ENCODE measurements around the gene FUT3.

FUT3 gene

DNA sequence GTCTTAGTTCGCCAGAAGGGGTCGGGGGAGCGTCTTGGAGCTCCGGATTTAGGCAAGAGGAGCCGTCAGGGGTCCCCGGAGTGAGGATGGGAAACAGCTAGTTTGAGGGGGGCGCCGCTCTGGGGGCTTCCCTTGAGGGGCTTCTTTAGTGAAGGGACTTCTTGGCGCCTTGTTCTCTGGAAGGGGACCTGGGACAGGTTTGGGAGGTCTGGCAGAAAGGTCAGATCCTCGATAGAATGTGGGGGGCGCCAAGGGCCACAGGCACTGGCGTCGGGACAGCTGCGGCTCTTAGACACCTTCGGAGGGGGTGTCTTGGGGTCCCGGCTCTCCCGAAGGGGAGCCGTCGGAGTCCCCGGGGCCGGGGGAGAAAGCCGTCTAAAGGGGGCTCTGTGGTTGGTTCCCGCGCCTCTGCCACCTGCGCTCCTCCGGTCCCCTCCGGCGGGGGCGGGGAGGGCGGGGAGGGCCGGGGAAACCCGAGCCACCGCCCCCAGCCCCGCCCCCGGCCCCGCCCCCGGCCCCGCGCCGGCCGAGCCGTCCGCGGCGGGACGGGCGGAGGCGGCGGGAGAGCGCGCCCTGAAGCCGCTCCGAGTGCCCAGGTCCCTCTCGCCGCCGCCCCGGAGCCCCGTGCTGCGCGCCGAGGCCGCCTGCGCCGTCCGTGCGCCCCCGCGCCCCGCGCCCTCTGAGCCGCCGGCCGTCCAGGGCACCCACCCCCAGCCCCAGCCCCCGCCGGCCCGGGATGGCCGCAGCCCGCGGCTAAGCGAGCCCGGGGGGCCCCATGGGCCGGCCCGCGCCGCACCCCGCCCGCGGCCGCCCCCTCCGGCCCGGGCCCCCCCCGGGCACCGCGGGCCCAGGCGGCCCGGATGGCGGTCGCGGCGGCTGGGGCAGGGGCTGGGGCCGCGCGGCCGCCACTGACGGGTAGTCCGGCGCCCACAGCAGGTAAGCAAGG, 46.5 kb downstream of the FUT3 start, which contains the start of gene NRTN:
Gene NRTN (plus strand): TSS at position 552 of the 946 bp plus-strand sequence. CDS start 19,099 bp downstream, outside the sequence.
- no peaks in the 10 kb centered on the region for H4K20me1 ChIP-seq (ENCODE audit: insufficient read depth)
- TF ChIP-seq, protein P1, sequence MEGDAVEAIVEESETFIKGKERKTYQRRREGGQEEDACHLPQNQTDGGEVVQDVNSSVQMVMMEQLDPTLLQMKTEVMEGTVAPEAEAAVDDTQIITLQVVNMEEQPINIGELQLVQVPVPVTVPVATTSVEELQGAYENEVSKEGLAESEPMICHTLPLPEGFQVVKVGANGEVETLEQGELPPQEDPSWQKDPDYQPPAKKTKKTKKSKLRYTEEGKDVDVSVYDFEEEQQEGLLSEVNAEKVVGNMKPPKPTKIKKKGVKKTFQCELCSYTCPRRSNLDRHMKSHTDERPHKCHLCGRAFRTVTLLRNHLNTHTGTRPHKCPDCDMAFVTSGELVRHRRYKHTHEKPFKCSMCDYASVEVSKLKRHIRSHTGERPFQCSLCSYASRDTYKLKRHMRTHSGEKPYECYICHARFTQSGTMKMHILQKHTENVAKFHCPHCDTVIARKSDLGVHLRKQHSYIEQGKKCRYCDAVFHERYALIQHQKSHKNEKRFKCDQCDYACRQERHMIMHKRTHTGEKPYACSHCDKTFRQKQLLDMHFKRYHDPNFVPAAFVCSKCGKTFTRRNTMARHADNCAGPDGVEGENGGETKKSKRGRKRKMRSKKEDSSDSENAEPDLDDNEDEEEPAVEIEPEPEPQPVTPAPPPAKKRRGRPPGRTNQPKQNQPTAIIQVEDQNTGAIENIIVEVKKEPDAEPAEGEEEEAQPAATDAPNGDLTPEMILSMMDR (conservative IDR thresholded peaks at IDR 0.05; ENCODE audit: low read depth, low read length), result no peak
- peaks cover 9% of the 10 kb centered on the region for H3K4me1 ChIP-seq (ENCODE audit: low read depth, poor library complexity, severe bottlenecking)
- H3K27me3 ChIP-seq (ENCODE audit: insufficient read depth, low read depth), result peaks cover 3% of the 10 kb centered on the region; the same call in 1 of the 2 replicates
- no peaks in the 10 kb centered on the region for H3K36me3 ChIP-seq (ENCODE audit: insufficient read depth)
- H3K4me2 ChIP-seq, result peak within 1 kb of the TSS; percentile 89
- peak within 1 kb of the TSS; percentile 27; the same call in 1 of the 2 replicates for H3K9ac ChIP-seq
- H3K79me2 ChIP-seq (ENCODE audit: insufficient read depth, low read depth), result no peaks in the 10 kb centered on the region
- no peak within 1 kb of the TSS for H3K4me3 ChIP-seq (IDR thresholded peaks at IDR 0.05; ENCODE audit: insufficient read depth, low read depth, low read length)
- H2AFZ ChIP-seq (ENCODE audit: low read depth), result peak within 1 kb of the TSS; percentile 98
- no peak within 1 kb of the TSS for H3K27ac ChIP-seq

DNA sequence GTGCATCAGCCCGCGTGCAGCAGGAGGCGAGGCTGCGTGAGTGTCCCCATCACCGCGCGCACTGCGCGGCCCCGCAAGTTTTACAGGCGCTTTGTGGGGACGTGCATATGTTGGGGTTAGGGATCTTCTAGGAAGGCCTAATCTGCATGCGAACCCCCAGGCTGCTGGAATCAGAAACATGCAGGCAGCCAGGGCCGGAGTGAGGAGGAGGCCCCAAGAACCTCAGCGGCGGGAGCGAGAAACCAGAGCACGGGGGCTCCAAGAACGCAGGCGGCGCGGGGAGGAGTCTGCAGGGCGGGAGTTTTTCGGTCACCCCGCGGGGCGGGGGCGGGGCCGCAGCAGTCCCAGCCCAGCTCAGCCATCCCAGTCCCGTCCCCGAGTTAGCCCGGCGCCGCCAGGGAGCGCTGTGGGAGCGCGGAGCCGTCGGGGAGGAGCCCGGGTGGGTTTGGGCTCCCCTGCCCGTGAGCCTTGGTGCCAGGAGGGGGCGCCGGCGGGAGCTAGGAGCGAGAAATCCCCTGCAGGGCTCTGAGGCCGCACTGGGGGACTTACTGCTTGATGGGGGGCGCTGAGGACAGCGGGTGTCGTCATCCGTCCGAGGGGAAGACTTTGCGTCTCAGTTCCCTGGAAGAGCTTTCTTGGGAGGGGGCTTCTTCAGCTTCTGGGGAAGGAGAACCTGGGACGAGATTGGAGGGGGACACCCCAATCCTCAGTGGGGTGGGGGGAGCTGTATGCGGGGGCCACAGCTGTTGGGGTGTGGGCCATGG, 47.3 kb downstream of the FUT3 start:
- peak overlapping the region; percentile 98 for H2AFZ ChIP-seq (ENCODE audit: low read depth)
- no peak overlapping the region for H3K27ac ChIP-seq
- H3K9ac ChIP-seq, result peak overlapping the region; percentile 27; the same call in 1 of the 2 replicates
- peaks cover 3% of the 10 kb centered on the region; the same call in 1 of the 2 replicates for H3K27me3 ChIP-seq (ENCODE audit: insufficient read depth, low read depth)
- no peaks in the 10 kb centered on the region for H4K20me1 ChIP-seq (ENCODE audit: insufficient read depth)
- H3K79me2 ChIP-seq (ENCODE audit: insufficient read depth, low read depth), result no peaks in the 10 kb centered on the region
- H3K36me3 ChIP-seq (ENCODE audit: insufficient read depth), result no peaks in the 10 kb centered on the region
- no peak overlapping the region for H3K4me3 ChIP-seq (IDR thresholded peaks at IDR 0.05; ENCODE audit: insufficient read depth, low read depth, low read length)
- TF ChIP-seq, protein P1 (conservative IDR thresholded peaks at IDR 0.05; ENCODE audit: low read depth, low read length), result peak; percentile 81
- H3K4me1 ChIP-seq (ENCODE audit: low read depth, poor library complexity, severe bottlenecking), result peaks cover 9% of the 10 kb centered on the region
- H3K4me2 ChIP-seq, result peak overlapping the region; percentile 89

DNA sequence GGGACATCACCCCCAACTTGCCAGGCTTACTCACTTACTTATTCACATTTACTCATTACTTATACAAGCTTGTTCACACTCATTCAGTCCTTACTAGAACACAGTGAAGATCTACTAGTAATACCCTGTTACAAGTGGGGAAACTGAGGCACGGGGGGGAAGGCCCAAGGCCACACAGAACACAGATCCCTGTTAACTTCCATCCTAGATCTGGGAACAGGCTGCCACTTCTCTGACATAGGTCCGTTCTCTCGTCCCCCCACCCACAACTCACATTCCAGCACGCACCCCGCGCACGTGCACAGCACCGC, 47.9 kb downstream of the FUT3 start:
- Histone ChIP-seq H3K4me3 (IDR thresholded peaks at IDR 0.05; ENCODE audit: insufficient read depth, low read depth, low read length) (no peak overlapping the region), H4K20me1 (ENCODE audit: insufficient read depth) (no peaks in the 10 kb centered on the region), H3K4me1 (ENCODE audit: low read depth, poor library complexity, severe bottlenecking) (peaks cover 9% of the 10 kb centered on the region), H3K4me2 (peak overlapping the region; percentile 89), H2AFZ (ENCODE audit: low read depth) (peak overlapping the region; percentile 98), H3K9ac (peak overlapping the region; percentile 27; the same call in 1 of the 2 replicates), H3K36me3 (ENCODE audit: insufficient read depth) (no peaks in the 10 kb centered on the region), H3K79me2 (ENCODE audit: insufficient read depth, low read depth) (no peaks in the 10 kb centered on the region), H3K27me3 (ENCODE audit: insufficient read depth, low read depth) (peaks cover 3% of the 10 kb centered on the region; the same call in 1 of the 2 replicates), H3K27ac (no peak overlapping the region)
- TF ChIP-seq, protein P1 (conservative IDR thresholded peaks at IDR 0.05; ENCODE audit: low read depth, low read length), result no peak

DNA sequence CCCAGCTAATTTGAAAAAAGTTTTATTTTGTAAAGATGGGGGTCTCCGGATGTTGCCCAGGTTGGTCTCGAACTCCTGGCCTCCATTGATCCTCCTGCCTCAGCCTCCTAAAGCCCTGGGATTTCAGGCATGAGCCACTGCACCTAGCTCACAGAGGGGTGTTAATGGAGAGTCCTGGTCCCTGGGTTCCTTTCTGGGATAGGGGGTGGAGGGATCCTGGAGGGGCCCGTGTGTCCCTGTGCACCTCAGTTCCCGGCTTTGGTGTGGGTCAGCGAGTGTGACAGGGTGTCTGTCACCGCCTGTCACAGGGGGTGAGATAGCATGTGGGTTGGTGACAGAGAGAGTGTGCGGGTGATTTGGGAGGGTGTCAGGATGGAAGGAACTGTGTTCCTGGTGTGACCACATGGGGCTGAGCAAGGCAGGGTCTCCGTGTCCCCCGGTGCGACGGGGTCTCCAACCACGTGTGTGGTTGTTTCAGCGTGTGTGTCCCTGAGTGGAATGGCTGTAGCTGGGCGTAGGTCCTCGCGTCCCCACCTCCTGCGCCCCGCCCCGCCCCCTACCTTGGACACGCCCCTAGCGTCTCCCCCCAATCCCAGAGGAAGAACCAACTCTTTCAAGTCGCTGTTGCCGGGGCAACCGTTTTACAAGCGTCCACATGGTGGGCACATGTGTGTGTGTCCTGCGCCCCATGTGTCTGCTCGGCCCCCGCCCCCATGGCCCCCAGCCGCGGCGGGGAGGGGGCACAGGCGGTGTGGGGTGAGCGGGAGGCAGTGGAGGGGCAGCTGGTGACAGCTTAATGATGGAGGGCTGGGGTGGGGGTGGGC, 49.2 kb downstream of the FUT3 start:
- Histone ChIP-seq H3K4me2 (no peak overlapping the region), H2AFZ (ENCODE audit: low read depth) (no peak overlapping the region), H3K27me3 (ENCODE audit: insufficient read depth, low read depth) (peaks cover 3% of the 10 kb centered on the region; the same call in 1 of the 2 replicates), H3K36me3 (ENCODE audit: insufficient read depth) (no peaks in the 10 kb centered on the region), H3K79me2 (ENCODE audit: insufficient read depth, low read depth) (no peaks in the 10 kb centered on the region), H3K9ac (no peak overlapping the region), H4K20me1 (ENCODE audit: insufficient read depth) (no peaks in the 10 kb centered on the region), H3K27ac (no peak overlapping the region), H3K4me1 (ENCODE audit: low read depth, poor library complexity, severe bottlenecking) (peaks cover 9% of the 10 kb centered on the region), H3K4me3 (IDR thresholded peaks at IDR 0.05; ENCODE audit: insufficient read depth, low read depth, low read length) (no peak overlapping the region)
- TF ChIP-seq, protein P1 (conservative IDR thresholded peaks at IDR 0.05; ENCODE audit: low read depth, low read length), result no peak
